NCI-H1436 (cell line): ENCODE results near the gene AP1AR.

Experiments used
- DNase-seq: peaks from one replicate; lab custom pipeline; 2025; lab: John Stamatoyannopoulos, UW

The AP1AR gene

DNA sequence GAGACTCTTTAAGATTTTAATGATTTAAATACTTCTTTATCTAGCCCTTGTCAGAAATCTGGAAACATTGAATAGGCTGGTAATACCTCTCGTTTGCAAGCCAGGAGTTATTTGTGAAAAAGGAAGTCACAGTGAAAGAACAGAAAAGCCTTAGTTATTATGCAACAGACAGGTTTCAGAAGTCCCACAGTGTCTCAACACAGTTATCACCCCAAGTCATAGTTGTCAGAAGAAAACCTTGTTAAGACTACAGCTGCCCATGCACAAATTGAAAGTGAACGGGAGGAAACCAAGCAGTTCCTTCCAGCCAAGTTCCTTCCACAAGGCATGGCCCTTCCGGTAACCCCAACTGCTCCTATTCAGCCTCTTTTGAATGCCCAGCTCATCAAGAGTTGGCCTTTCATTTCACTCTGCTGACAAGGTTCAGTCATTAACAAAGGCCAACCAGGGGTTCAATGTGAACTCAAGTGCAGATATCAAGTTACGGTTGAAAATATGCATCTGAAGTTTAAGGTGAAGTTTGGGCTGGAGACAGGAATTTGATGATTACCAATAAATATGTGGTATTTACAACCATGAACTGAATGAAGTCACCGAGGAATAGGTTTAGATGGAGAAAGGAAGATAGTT, 81.1 kb downstream of the AP1AR start:
- DNase-seq: no peak

- DNase-seq: no peak
These were observed 83.9 kb downstream of the AP1AR start for GRCh38 chr4:112315446-112315845.

DNA sequence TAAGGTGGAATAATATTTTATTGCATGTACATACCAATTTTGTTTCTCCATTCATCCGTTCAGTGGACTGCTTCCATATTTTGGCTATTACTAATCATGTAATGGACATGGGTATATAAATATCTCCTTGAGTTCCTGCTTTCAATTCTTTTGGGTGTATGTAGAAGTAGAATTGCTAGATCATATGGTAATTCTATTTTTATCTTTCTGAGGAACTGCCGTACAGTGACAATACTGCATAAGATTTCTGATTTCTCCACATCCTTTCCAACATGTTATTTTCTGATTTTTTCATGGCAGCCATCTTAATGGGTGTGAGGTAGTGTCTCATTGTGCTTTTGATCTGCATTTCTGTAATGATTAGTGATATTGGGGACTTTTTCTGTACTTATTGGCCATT, 84.8 kb downstream of the AP1AR start:
- no peak for DNase-seq

- no peak for DNase-seq
These were observed 86.9 kb downstream of the AP1AR start for GRCh38 chr4:112318239-112319142.
